Retina (tissue), 1 donor: Measurements from ENCODE around the gene MEGF9.

Source experiments
- DNase-seq: peaks from one replicate; pipeline ENCODE4 v3.0.0-alpha.2; 2016

Gene MEGF9

GRCh38 chr9:120730654-120731514, 16.6 kb upstream of the MEGF9 start:
- peak; percentile 63 for DNase-seq

DNA sequence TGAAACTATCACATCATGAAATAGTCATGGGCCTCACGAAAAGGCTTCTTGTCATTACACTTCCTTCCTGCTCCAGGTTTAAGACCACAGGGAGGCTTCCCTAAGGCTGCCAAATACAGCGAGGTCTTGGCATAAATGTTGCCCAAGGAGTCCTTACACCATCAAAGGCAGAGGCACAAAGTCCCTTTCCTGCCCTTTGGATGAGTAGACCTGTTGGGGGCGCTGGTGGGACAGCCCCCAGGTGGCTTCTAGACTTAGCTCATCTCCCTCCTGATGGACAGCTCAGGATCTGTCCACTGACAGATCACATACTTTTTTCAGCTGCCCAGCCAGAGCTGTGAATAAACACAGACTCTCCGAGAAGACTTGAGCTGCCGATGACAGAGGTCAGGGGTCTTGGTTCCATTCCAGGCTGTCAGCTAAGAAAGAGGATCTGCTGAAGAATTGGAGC, 15.5 kb upstream of the MEGF9 start:
- DNase-seq = peak; percentile 24

DNA sequence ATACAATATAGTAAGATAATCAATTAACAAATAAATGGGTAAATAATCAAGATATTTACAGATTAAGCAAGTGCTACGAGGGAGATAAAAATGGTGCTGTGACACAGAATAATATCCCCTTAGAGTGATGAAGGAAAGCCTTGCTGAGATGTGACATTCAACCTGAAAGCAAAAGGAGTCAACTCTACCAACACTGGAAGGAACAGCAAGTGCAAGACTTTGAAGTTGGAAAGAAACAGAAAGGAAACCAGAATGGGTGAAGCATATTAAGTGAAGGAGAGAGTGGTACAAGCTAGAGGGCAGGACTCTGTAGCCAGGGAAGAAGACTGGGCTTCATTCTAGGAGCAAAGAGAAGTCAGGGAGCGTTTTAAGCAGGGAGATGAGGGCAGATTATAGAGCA, 12.2 kb upstream of the MEGF9 start:
- DNase-seq = no peak

- no peak for DNase-seq
Observed at GRCh38 chr9:120725907-120726306, 11.6 kb upstream of the MEGF9 start.

DNA sequence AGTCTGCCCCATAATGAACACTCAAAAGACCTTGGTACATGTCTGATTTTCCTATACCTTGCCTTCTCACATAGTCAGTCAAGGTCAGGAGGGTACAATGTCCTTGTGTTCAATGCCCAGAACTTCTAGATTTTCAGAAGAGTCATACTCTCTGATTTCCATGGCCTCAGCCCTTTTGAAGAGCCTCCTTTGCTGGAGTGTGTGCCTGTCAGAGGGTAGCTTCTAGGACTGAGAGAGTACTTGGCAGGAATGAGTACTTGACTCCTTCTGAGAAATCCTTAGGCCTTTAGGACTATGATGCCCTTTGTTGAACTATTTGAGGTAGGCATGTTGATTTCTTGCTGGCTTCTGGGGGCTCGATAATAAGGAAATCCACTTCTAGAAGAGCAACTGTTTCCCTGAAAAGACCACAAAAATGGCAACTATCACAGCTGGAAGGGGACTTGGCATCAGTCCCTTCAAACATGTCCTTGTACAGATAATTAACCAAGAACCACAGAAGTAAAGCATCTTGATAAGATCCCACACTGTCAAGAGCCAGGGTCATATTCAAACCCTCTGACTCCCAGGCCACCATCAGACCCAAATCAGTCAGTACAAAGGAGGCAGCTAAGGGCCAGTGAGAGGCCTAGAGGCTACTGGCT, 10.6 kb upstream of the MEGF9 start:
- DNase-seq = no peak

DNA sequence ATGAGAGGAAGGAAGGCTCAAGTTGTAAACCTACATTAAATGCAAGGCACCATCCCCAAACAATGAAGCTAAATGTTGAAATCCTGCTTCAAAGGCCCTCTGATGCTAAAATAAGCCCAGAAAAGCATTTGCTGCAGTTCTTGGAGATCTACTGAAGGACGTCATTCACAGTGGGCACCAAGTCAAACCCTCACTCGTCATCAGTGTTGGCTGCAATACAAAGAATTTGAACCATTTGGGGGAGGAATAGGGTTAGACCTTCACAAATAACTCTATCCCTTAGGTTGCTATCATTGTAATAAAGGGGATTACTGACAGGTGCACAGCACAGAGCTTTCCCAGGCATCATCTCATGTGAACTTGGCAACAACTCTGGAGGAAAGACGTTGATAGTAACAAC, 9.3 kb upstream of the MEGF9 start:
- DNase-seq = no peak

GRCh38 chr9:120720404-120720803, 6.1 kb upstream of the MEGF9 start:
- DNase-seq = no peak

DNA sequence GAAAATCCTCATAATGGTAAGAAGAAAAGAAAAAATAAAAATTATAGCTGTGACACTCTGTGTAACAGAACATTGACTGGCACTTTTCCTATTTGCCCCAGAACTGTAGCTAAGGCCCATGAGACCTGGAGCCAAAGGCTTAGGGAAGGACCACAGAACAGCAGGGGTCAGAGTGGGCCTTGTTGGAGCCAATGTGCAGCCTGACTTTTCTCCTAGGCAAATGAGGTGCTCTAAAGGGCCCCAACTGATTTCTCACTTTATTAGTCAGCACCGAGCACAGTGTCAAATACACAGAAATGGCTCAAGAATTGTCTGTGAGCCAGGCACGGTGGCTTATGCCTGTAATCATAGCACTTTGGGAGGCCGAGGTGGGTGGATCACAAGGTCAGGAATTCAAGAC, 4.0 kb upstream of the MEGF9 start:
- DNase-seq = no peak

DNA sequence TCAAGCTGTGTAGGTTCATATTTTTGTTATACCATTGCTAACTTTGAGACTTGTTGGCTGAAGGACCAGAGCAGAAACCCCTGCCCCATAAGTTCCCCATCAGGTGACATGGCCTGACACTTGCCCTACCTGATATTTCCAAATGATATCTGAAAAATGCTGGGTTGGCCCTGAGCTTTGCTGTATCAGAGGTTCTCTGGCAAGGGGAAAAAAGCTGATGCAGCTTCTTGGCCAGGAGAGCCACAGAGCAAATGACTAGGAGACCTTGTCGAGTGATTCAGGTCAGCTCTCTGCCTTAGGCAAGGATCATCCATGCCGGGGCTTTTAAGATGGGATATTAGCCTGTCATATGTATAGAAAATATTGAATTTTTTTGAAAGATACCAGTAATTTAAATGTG, 2.9 kb upstream of the MEGF9 start:
- DNase-seq = no peak

DNA sequence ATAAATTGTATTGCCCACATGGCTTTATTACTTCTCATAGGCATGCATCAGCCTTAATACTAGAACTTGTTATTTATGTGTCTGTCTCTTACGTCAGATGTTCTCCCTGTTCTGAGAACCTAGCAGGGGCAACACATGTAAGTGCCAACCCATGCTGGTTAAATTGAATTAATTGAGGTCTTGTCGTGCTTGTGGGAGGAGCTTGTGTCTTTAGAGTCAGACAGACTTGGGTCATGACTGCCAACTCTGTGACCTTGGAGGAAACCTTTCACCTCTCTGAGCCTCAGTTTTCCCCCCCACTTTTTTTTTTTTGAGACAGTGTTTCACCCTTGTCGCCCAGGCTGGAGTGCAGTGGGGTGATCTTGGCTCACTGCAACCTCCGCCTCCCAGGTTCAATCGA, 2.2 kb upstream of the MEGF9 start:
- no peak for DNase-seq

DNA sequence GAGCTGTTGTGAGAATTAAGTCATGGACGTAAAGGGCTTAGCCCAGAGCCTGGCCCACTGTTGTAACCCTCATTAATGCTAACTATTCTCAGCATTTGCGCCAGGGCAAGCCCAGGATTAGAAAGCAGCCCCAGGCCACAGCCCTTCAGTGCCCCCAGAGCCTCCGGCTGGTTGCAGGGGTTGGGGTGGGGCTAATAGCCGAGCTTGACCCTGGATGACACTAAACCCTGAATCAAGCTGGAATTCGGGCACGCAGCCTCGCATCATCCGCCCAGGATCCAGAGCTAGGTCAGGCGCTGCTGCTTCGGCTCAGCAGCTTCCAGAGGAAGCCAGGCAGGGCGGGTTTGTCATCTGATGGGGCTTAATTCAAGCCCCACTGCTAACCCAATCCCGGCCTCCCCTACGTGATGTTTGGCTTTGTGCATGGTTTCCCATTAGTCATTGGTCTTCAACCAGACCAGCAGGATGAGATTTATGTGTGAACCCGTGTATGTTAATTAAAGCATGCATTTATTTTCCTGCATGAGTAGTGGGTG, 1.2 kb upstream of the MEGF9 start:
- peak; percentile 83 for DNase-seq

GRCh38 chr9:120714846-120715388, 647 bp upstream of the MEGF9 start:
- no peak for DNase-seq

- DNase-seq = peak; percentile 44
Observed at GRCh38 chr9:120713257-120714087, 798 bp downstream of the MEGF9 start.

- DNase-seq = peak; percentile 26
Observed at GRCh38 chr9:120712539-120713031, 1.7 kb downstream of the MEGF9 start.

DNA sequence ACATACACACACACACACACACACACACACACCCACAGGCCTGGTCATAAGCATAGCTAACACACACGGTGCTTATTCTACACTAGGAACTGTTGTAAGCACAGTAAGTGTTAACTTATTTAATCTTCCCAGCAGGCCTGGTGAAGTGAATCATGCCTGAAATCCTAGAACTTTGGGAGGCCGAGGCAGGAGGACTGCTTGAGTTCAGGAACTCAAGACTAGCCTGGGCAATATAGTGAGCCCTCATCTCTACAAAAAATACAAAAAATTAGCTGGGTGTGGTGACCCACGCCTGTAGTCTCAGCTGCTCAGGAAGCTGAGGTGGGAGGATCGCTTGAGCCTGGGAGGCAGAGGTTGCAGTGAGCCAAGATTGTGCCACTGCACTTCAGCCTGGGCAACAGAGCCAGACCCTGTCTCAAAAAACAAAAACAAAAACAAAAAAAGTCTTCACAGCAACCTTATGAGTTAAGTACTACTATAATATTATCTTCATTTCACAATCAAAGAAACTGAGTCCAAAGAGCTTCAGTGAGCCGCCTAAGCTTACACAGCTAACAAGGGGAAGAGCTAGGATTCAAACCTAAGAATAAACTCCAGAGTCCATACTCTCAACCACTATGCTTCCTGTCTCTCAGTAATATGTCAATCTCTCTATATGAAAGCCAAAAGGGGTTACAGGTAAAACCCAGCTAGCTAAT, 2.3 kb downstream of the MEGF9 start:
- DNase-seq = no peak

GRCh38 chr9:120711354-120711753, 2.9 kb downstream of the MEGF9 start:
- DNase-seq = no peak

DNA sequence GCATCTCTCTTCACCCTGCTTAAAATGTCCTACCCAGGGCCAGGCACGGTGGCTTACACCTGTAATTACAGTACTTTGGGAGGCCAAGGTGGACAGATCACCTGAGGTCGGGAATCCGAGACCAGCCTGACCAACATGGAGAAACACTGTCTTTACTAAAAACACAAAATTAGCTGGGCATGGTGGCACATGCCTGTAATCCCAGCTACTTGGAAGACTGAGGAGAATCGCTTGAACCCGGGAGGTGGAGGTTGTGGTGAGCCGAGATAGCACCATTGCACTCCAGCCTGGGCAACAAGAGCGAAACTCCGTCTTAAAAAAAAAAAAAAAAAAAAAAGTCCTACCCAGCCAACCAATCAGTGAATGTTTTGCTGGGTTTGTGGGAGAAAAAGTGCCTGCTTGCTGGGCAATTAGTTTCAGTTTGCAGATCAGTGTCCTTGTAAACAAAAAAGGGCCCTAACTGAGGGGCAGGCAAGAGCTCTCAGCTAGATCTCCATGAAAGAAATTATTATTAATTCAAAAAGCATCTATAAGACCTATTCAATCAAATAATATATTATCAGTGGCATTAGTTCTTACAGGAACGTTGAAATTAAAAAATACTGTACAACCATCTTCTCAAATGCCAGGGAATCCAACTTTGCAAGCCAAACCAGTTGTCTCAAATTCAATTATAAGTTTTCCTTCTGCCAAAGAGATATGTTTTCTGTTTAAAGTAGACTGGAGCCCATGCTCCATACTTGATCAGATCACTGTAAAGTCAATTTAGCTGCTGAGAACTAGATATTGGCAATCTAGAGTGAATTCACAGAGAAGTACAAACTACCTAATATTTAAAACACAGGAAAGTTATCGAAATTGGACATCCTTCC, 3.9 kb downstream of the MEGF9 start:
- DNase-seq = no peak

DNA sequence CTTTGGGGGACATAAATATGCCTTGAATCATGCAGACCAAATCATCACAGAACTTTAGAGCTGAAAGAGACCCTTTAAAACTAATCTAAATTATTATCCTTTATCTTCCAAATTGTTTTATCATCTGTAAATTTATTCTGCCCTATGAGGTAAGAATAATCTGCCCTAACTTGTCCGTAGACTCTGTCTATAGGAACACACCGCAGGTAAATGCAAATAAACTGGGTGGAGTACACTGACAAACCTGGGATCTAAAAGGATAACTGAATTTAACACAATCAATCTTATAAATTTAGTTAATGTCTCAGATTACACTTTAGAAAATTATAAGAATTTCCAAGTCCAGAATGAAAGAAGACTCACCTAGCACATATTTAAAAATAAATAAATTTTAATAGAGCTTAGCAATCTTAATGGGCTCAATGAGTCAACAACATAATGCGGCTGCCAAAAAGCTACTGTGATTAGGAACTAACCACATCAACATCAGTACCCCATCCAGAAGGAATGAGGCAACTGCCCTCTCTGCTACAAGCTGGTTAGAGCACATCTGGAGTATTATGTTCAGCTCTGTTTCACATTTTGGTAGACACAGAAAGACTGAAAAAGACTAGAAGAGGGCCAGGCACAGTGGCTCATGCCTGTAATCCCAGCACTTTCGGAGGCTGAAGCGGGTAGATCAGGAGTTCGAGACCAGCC, 5.6 kb downstream of the MEGF9 start:
- no peak for DNase-seq

GRCh38 chr9:120707170-120707569, 7.1 kb downstream of the MEGF9 start:
- no peak for DNase-seq

DNA sequence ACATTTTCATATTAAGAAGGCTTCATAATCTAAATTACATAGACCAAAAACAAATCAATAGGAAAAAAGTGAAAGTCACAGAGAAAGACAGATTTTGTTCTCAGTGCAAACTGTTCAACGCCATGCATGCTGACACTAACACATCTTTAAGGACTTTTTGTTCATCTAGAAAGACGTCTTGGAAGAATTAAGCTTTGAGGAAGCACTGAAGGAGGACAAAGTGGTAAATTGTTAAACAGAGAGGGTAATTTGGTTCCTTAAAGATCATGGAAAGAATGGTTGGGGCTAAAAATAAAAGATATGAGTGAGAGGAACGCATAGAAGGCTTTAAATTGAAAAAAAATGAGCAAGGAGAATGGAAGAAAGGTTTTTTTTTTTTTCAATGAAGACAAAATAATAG, 9.1 kb downstream of the MEGF9 start:
- no peak for DNase-seq
